ENCODE results near the gene SMIM27. TPM values are rescaled to one million over a fixed set of nuclear protein-coding genes. Genes with fewer than 3 reads are reported as not detected.

SMIM27 gene
- total RNA-seq, 1 experiment from 2014 or later, result 6.5 TPM

DNA sequence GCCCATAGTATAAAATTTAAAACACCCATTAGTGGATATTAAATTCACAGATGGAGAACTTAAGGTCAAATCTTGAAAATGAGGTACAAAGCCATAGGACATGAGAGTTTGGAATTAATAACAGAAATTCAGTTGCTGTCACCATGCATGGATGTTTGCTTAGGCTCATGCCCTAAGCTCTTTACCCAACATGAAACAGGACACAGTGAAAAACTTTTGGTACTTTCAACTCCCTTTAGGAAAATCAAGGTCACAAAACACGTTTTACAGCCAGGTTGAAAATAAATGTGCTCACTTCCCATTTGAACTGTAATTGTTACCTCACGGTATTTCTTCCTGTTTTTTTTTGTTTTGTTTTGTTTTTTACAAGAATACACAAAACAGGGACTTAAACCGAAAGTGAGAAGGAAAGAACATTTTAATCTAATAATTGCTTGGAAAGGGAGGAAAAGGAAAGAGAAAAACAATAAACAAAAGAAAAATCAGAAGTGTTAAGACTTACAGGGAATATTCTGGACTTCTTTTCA is 6.3 kb downstream of the SMIM27 start:
- H3K4me1 ChIP-seq (ENCODE audit: insufficient read depth, low read length, poor library complexity, severe bottlenecking), result peaks cover 7% of the 10 kb centered on the region
- no peak overlapping the region for H3K27ac ChIP-seq (ENCODE audit: low read depth, low read length, poor library complexity, severe bottlenecking)
- no peaks in the 10 kb centered on the region for H3K9me3 ChIP-seq (ENCODE audit: low read depth, low read length, poor library complexity, severe bottlenecking)
- no peaks in the 10 kb centered on the region for H3K36me3 ChIP-seq (ENCODE audit: insufficient read depth, low read length, poor library complexity, severe bottlenecking)
- no peak overlapping the region for H3K4me3 ChIP-seq (ENCODE audit: low read depth, low read length, poor library complexity, severe bottlenecking)
- TF ChIP-seq EZH2 (IDR thresholded peaks at IDR 0.05; ENCODE audit: borderline replicate concordance, low read depth, low read length, poor library complexity, severe bottlenecking), result no peak
- TF ChIP-seq, protein P1, sequence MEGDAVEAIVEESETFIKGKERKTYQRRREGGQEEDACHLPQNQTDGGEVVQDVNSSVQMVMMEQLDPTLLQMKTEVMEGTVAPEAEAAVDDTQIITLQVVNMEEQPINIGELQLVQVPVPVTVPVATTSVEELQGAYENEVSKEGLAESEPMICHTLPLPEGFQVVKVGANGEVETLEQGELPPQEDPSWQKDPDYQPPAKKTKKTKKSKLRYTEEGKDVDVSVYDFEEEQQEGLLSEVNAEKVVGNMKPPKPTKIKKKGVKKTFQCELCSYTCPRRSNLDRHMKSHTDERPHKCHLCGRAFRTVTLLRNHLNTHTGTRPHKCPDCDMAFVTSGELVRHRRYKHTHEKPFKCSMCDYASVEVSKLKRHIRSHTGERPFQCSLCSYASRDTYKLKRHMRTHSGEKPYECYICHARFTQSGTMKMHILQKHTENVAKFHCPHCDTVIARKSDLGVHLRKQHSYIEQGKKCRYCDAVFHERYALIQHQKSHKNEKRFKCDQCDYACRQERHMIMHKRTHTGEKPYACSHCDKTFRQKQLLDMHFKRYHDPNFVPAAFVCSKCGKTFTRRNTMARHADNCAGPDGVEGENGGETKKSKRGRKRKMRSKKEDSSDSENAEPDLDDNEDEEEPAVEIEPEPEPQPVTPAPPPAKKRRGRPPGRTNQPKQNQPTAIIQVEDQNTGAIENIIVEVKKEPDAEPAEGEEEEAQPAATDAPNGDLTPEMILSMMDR (conservative IDR thresholded peaks at IDR 0.05; ENCODE audit: low read depth, low read length), result no peak
- DNase-seq (ENCODE audit: low spot score), result no peak
- ChIA-PET CTCF (interaction anchor here (0.6 to 0.7 kb wide), 2 partner anchors 14 to 23 kb away, joined by 3 read pairs; no protein-coding TSS in a partner anchor), POLR2A (ENCODE audit: low non-redundant PET) (interaction anchor here (0.8 kb wide), 1 partner anchor 36 kb away, joined by 3 read pairs; no protein-coding TSS in a partner anchor)
- H3K27me3 ChIP-seq (replicated peaks; ENCODE audit: insufficient read depth, low read depth, low read length, poor library complexity), result no peaks in the 10 kb centered on the region
- intact Hi-C loops (cut with micrococcal nuclease; ENCODE audit: unreplicated experiment), result no loop called here
- BruUV-seq (replicated peaks), result no TSS peak

- no peak overlapping the region for H3K4me3 ChIP-seq (ENCODE audit: low read depth, low read length, poor library complexity, severe bottlenecking)
- no peak for DNase-seq (ENCODE audit: low spot score)
- no peak overlapping the region for H3K27ac ChIP-seq (ENCODE audit: low read depth, low read length, poor library complexity, severe bottlenecking)
- H3K4me1 ChIP-seq (ENCODE audit: insufficient read depth, low read length, poor library complexity, severe bottlenecking), result peaks cover under 1% of the 10 kb centered on the region
- no TSS peak for BruUV-seq (replicated peaks)
- H3K36me3 ChIP-seq (ENCODE audit: insufficient read depth, low read length, poor library complexity, severe bottlenecking), result peaks cover 9% of the 10 kb centered on the region
- no peaks in the 10 kb centered on the region for H3K9me3 ChIP-seq (ENCODE audit: low read depth, low read length, poor library complexity, severe bottlenecking)
- ChIA-PET POLR2A (ENCODE audit: low non-redundant PET) (no interaction called here), CTCF (no interaction called here)
- intact Hi-C loops (cut with micrococcal nuclease; ENCODE audit: unreplicated experiment), result loop anchor here (10.0 kb wide), 1 partner anchor 61 kb away; no protein-coding TSS in a partner anchor
- H3K27me3 ChIP-seq (replicated peaks; ENCODE audit: insufficient read depth, low read depth, low read length, poor library complexity), result no peaks in the 10 kb centered on the region
- TF ChIP-seq EZH2 (IDR thresholded peaks at IDR 0.05; ENCODE audit: borderline replicate concordance, low read depth, low read length, poor library complexity, severe bottlenecking), result no peak
- TF ChIP-seq, protein P1 (conservative IDR thresholded peaks at IDR 0.05; ENCODE audit: low read depth, low read length), result no peak
Measured at GRCh38 chr9:32565967-32566366, 13.8 kb downstream of the SMIM27 start.

DNA sequence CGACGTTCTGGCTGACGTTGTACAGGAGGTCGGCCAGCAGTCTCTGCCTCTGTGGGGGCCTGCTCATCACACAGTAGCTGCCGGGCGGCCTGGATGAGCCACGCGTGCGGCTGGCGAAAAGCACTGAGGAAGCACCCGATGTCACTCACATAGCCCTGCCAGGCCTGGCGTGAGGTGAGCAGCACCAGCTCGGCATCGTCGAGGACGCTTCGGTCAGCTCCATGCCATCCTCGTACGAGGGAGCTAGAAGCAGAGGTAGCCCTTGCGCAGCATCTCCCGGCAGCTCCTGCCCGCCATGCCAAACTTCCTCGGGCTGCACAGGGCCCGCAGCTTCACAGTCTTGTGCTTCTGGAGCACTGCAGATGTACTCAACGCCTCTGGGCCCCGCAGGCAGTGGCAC is 14.6 kb downstream of the SMIM27 start:
- POLR2A ChIA-PET (ENCODE audit: low non-redundant PET), result no interaction called here
- no peak overlapping the region for H3K27ac ChIP-seq (ENCODE audit: low read depth, low read length, poor library complexity, severe bottlenecking)
- CTCF ChIA-PET, result no interaction called here
- H3K36me3 ChIP-seq (ENCODE audit: insufficient read depth, low read length, poor library complexity, severe bottlenecking), result peaks cover 9% of the 10 kb centered on the region
- H3K4me3 ChIP-seq (ENCODE audit: low read depth, low read length, poor library complexity, severe bottlenecking), result no peak overlapping the region
- BruUV-seq (replicated peaks), result no TSS peak
- no peaks in the 10 kb centered on the region for H3K9me3 ChIP-seq (ENCODE audit: low read depth, low read length, poor library complexity, severe bottlenecking)
- peaks cover 9% of the 10 kb centered on the region for H3K4me1 ChIP-seq (ENCODE audit: insufficient read depth, low read length, poor library complexity, severe bottlenecking)
- H3K27me3 ChIP-seq (replicated peaks; ENCODE audit: insufficient read depth, low read depth, low read length, poor library complexity), result no peaks in the 10 kb centered on the region
- TF ChIP-seq, protein P1 (conservative IDR thresholded peaks at IDR 0.05; ENCODE audit: low read depth, low read length), result no peak
- TF ChIP-seq EZH2 (IDR thresholded peaks at IDR 0.05; ENCODE audit: borderline replicate concordance, low read depth, low read length, poor library complexity, severe bottlenecking), result no peak
- intact Hi-C loops (cut with micrococcal nuclease; ENCODE audit: unreplicated experiment), result loop anchor here (10.0 kb wide), 1 partner anchor 62 kb away; no protein-coding TSS in a partner anchor
- no peak for DNase-seq (ENCODE audit: low spot score)

Measured in A673 (cell line).